Measurements from ENCODE around the gene TRIM4. TPM values are rescaled to one million over a fixed set of nuclear protein-coding genes. Genes with fewer than 3 reads are reported as not detected.
"Not testable (repeated sequence)": the region's sequence is repeated elsewhere in the genome, so short reads cannot be mapped to it uniquely, and the experiment has no call there.

Gene TRIM4
- total RNA-seq, 4 donors from 2014 or later: 18.3 to 35.7 (median 22.7) TPM

DNA sequence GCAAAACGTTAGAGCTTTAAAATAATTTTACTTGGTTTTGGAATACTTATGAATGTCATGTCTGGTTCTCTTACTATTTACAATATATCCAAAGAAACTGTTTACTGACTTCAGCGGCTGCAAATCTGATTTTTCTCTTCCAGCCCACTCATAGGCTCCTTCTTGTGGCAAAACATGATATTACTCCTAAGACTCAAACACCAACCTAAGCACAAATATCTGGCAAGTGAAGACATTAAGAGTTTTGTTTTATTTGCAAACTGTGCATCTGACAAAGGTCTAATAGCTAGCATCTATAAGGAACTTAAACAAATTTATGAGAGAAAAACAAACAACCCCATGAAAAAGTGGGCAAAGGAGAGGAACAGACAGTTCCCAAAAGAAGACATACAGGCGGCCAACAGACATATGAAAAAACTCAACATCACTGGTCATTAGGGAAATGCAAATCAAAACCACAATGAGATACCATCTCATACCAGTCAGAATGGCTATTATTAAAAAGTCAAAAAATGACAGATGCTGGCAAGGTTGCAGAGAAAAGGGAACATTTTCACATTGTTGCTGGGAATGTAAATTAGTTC lies 30.4 kb upstream of the TRIM4 start:
- Histone ChIP-seq H3K36me3 (no peaks in the 10 kb centered on the region), H3K4me1 (peaks cover 0 to 4% (median 0%) of the 10 kb centered on the region in 3 donors), H3K4me3 (no peak overlapping the region), H3K27me3 (peaks cover 0 to 8% (median 0%) of the 10 kb centered on the region in 4 donors), H3K27ac (no peak overlapping the region), H3K9me3 (peaks cover 0 to 8% (median 0%) of the 10 kb centered on the region in 3 donors)
- DNase-seq: no peak
- 41 to 50% methylated on average over 3 of the region's 3 CpGs for WGBS, 2 donors
- TF ChIP-seq CTCF (IDR thresholded peaks at IDR 0.05): peak in 3 of 6 experiments; percentile 19 to 44 (median 20)
- TF ChIP-seq POLR2A (IDR thresholded peaks at IDR 0.05): no peak
- intact Hi-C loops (cut with DNase I): no loop called here

DNA sequence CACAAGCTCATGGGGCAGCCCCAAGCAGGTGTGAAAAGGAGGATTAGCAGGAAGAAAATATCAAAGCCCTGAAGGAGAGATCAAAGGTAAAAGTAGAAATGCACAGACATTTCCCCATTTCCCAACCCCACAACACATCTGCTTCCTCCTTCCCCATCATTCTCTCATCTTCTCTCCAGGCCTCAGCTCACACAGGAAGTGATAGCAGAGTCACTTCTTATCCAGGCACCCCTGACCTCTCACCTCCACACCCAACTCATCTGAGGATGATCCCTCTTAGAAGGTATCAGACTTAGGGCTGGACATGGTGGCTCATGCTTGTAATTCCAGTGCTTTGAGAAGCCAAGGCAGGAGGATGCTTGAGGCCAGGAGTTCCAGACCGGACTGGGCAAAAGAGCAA lies 28.3 kb upstream of the TRIM4 start:
- H3K27me3 ChIP-seq: peaks cover 0 to 19% (median 0%) of the 10 kb centered on the region in 4 donors
- H3K4me3 ChIP-seq: no peak overlapping the region
- no peaks in the 10 kb centered on the region for H3K36me3 ChIP-seq
- H3K4me1 ChIP-seq: no peaks in the 10 kb centered on the region
- intact Hi-C loops (cut with DNase I): no loop called here
- no peak overlapping the region for H3K27ac ChIP-seq
- no peak for TF ChIP-seq POLR2A (IDR thresholded peaks at IDR 0.05)
- TF ChIP-seq CTCF (IDR thresholded peaks at IDR 0.05): no peak
- H3K9me3 ChIP-seq: peaks cover 0 to 8% (median 0%) of the 10 kb centered on the region in 3 donors
- 78 to 100% methylated on average over 1 of the region's 1 CpG for WGBS, 2 donors
- DNase-seq: no peak

DNA sequence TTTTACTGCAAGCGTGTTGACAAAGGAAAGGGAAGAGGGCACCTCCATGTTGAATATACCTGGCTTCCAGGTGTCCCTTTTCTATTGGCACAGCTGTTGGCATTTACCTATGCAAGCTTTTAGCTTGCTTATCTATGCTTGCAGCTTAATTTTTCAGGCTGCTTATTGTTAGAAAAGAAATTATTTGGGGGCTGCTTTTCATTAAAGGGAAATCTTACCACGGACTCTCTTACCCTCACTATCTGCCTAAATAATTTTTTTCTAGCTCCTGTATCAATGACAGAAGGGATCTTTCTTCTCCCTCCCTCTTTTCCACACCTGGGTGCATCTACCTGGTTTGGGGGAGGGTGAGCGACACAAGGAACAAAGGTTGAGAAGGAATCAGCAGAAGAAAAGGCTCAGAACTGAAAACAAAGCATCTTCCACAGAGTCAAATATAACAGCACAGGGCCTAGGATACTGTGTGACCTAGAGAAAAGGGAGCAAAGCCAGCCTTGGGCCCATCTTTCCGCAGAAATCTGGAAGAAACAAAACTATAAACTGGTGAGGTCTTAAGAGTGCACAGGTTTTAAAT lies 25.3 kb upstream of the TRIM4 start:
- 40 to 46% methylated on average over 3 of the region's 4 CpGs for WGBS, 2 donors
- Histone ChIP-seq H3K27me3 (peaks cover 0 to 34% (median 1%) of the 10 kb centered on the region in 4 donors), H3K4me1 (no peaks in the 10 kb centered on the region), H3K27ac (no peak overlapping the region), H3K4me3 (no peak overlapping the region), H3K9me3 (no peaks in the 10 kb centered on the region), H3K36me3 (no peaks in the 10 kb centered on the region)
- no peak for TF ChIP-seq POLR2A (IDR thresholded peaks at IDR 0.05)
- TF ChIP-seq CTCF (IDR thresholded peaks at IDR 0.05): no peak
- DNase-seq: no peak
- intact Hi-C loops (cut with DNase I): no loop called here

GRCh38 chr7:99943641-99944496 lies 24.5 kb upstream of the TRIM4 start:
- 29 to 42% methylated on average over 13 to 14 of the region's 14 CpGs for whole genome bisulfite sequencing, 2 donors
- Histone ChIP-seq H3K4me1 (no peaks in the 10 kb centered on the region), H3K27me3 (peaks cover 0 to 40% (median 1%) of the 10 kb centered on the region in 4 donors), H3K27ac (no peak overlapping the region), H3K9me3 (peaks cover 0 to 4% (median 0%) of the 10 kb centered on the region in 3 donors), H3K4me3 (no peak overlapping the region), H3K36me3 (no peaks in the 10 kb centered on the region)
- intact Hi-C loops (cut with DNase I): no loop called here
- TF ChIP-seq POLR2A (IDR thresholded peaks at IDR 0.05): no peak
- TF ChIP-seq CTCF (IDR thresholded peaks at IDR 0.05): no peak
- DNase-seq: no peak

- no peak overlapping the region for H3K4me3 ChIP-seq
- 89 to 97% methylated on average over 2 of the region's 2 CpGs for WGBS, 2 donors
- no peak for DNase-seq
- no peaks in the 10 kb centered on the region for H3K36me3 ChIP-seq
- peaks cover 0 to 13% (median 5%) of the 10 kb centered on the region in 3 donors for H3K9me3 ChIP-seq
- H3K27ac ChIP-seq: no peak overlapping the region
- no peaks in the 10 kb centered on the region for H3K4me1 ChIP-seq
- TF ChIP-seq POLR2A (IDR thresholded peaks at IDR 0.05): no peak
- no peak for TF ChIP-seq CTCF (IDR thresholded peaks at IDR 0.05)
- intact Hi-C loops (cut with DNase I): loop anchor here (10.0 kb wide), 1 partner anchor 47 kb away; no protein-coding TSS in a partner anchor
- H3K27me3 ChIP-seq: peaks cover 0 to 58% (median 1%) of the 10 kb centered on the region in 4 donors
Measured at GRCh38 chr7:99938296-99938695, 19.0 kb upstream of the TRIM4 start.

- Histone ChIP-seq H3K9me3 (peaks cover 0 to 13% (median 5%) of the 10 kb centered on the region in 3 donors), H3K27me3 (peaks cover 0 to 47% (median 0%) of the 10 kb centered on the region in 4 donors)
- H3K36me3 ChIP-seq, H3K4me1 ChIP-seq, DNase-seq, H3K27ac ChIP-seq, H3K4me3 ChIP-seq: not testable (repeated sequence)
- intact Hi-C loops (cut with DNase I): loop anchor here (10.0 kb wide), 1 partner anchor 50 kb away; no protein-coding TSS in a partner anchor
- 37 to 50% methylated on average over 3 to 4 of the region's 4 CpGs for WGBS, 2 donors
Measured at GRCh38 chr7:99935009-99935408, 15.7 kb upstream of the TRIM4 start.

All from esophagus squamous epithelium (tissue), 5 donors.